H7 (cell line): ENCODE data around the gene FHIT. TPM values are rescaled to one million over a fixed set of nuclear protein-coding genes. Genes with fewer than 3 reads are reported as not detected.
A peak's percentile ranks its signal among the peaks of the same experiment; 100 is the strongest.

Source experiments
- DNase-seq: peaks from one replicate; pipeline ENCODE4 v3.0.0; 2012
- H3K27me3 ChIP-seq: 2 replicates; pipeline ENCODE4 v1.6.0; 2011; ENCODE audit warnings: mild to moderate bottlenecking, low read length; ENCODE audit not compliant: control insufficient read depth, insufficient read depth
- H3K36me3 ChIP-seq: replicated peaks from 2 replicates; pipeline ENCODE4 v1.5.1; 2011; ENCODE audit warnings: low read length; ENCODE audit not compliant: control insufficient read depth, insufficient read depth
- H3K4me3 ChIP-seq: 2 replicates; pipeline ENCODE4 v1.5.1; 2011; ENCODE audit warnings: low read depth, mild to moderate bottlenecking, control low read depth, low read length, moderate library complexity; ENCODE audit not compliant: insufficient read depth
- total RNA-seq: library from RNA; depleted of rRNA; stranded (reverse); fragments of >200 nt; shearing (Covaris generic); gene quantifications from 2 replicates; pipeline ENCODE4 v1.2.3, GENCODE V29; 2014

FHIT gene
- total RNA-seq, 1 experiment from 2014 or later = 2.1 TPM

DNA sequence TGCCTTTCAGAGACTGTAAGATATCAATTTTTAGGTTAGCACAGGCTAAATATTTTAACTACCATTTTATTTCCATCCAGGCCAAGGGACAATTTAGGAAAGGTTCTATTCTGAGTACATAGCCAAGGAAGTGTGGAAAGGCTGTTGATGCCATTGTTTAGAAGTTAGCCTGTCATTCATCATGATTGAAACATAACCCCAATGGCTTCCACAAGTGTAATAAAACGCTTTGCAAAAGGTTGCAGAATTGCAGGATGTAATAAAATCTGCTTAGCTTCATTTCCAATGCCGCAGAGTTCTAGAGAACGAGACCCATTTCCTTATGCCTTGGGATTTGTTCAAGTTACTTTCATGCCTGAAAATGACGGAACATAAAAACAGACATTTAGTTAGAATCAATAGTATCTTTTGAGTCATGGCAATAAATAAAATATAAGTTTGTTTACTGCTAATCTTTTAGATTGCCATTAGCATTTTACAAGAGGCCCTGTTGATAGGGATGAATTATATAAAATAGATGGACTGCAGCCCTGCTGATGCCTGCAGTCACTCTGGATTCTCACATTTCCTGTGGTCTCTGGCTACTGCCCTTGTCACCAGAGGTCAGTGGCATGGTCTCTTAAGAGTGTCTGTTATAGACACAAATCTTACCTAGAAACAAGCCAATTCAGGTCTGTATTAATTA lies 1523.2 kb downstream of the FHIT start:
- H3K4me3 ChIP-seq = no peak overlapping the region
- no peaks in the 10 kb centered on the region for H3K36me3 ChIP-seq
- DNase-seq = no peak
- no peaks in the 10 kb centered on the region for H3K27me3 ChIP-seq

DNA sequence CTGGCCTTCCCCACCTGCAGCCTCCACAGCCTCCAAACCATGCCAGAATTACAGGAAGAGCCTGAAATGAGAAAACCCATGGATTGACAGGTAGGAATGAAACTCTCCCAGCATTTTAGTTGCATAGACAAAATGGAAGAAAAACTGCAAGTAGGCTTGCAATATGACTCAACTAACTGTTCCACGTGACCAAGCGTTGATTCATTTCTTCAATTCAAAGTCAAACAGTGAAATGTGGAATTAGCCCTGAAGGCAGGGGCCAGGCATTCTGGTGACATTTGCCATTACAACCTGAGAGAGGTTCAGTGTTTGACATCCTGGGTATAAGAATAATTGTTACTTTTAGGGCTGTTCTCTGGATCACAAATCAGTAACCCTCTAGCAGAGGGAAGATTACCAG lies 1525.0 kb downstream of the FHIT start:
- H3K36me3 ChIP-seq = no peaks in the 10 kb centered on the region
- H3K27me3 ChIP-seq = no peaks in the 10 kb centered on the region
- no peak for DNase-seq
- no peak overlapping the region for H3K4me3 ChIP-seq

DNA sequence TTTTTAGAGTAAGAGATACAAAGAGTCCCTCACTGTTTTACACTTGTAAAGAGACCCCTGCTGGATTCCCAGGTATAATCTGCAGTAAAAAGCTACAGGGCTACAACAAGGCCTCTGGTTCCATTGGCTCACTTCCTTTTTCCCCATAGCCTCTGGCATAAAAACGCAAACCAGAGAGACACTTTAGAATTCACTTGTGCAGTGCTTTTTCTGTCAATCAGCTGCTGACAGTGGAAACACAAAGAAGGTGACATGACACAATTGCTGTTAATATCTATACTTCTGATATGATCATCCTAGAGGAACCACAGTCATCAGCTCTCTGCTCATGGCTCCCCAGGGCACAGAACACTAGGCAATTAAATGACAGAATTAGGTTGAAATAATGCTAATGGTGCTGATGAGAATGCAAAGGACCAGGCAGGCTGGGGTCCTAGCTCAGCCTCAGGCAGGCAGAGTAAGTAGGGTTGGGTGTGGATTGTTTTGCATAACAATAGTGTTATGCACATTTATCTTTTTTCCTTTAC lies 1533.5 kb downstream of the FHIT start:
- no peaks in the 10 kb centered on the region for H3K27me3 ChIP-seq
- peak; percentile 29 for DNase-seq
- no peak overlapping the region for H3K4me3 ChIP-seq
- H3K36me3 ChIP-seq = no peaks in the 10 kb centered on the region

DNA sequence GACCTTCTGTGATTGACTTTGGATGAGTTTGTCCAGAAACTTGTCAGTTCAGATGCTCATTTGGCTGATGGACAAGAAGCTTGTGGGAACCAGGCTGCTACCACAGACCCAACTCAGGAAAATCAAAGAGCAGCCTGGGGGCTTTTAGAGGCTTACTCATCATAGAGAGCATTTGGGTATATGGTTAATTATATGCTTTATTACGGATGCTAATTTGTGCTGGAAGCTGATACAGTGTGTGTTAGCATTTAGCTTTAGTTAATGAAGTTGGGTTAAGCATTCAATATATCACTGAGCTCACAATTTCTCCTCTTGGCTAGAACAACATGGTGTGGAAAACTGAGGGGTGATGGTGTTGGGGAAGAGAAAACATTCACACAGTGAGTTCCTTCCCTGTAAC lies 1537.2 kb downstream of the FHIT start:
- DNase-seq = no peak
- Histone ChIP-seq H3K27me3 (no peaks in the 10 kb centered on the region), H3K4me3 (no peak overlapping the region), H3K36me3 (no peaks in the 10 kb centered on the region)

DNA sequence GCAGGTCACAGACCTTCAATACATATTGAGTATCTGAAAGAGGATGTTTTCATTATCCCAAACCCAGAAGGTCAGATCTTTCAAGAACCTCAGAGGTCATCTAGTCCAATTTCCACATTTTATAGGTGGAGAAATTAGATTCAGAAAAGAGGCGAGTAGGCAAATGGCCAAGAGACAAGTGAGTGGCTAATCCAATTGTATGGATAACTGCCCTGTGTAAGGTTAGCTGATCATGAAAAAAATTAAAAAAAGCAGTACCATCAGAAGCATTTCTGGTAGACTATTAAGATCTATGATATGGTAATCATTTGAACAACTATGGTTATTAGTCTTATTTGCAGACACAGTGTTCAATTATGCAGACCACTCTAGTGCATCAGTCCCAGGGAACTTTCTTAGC lies 1540.7 kb downstream of the FHIT start:
- Histone ChIP-seq H3K4me3 (no peak overlapping the region), H3K36me3 (no peaks in the 10 kb centered on the region), H3K27me3 (no peaks in the 10 kb centered on the region)
- DNase-seq = no peak

DNA sequence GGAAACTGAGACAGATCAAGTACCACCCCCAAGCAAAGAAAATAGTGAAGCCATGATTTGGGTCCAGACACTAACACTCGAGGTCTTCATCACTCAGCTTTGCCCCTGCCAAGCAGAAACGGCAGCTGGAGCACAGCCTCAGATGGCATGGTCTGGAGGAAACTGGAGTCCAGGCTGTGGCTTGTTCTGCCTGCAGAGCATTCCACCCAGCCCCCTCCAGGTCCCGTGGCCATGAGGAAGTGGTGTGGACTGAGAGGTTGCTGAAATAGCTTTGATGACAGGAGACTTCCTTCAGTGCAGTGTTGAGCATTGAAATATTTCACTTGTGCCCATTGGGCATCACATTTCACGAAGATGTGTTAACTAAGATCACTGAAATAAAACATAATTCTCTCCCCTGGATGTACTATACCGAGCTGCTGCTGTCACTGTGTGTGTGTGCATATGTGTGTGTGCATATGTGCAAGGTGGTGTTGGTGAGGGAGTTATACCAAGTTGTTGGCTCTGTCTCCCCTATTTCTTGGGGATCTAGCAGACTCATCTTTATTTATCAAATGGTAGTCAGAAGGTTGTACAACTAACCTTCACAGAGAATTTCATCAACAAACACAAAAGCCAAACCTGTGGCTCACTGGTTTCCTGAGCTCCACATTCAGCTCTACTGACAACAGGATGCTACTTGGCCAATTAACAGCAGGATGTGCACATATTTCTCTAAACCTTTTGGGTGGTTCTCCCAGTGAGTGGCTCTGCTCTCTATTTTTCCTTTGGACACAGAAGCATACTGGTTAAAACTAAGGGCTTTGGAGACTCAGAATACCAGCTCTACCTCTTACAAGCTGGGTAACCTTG lies 1541.3 kb downstream of the FHIT start:
- Histone ChIP-seq H3K27me3 (no peaks in the 10 kb centered on the region), H3K36me3 (no peaks in the 10 kb centered on the region), H3K4me3 (no peak overlapping the region)
- no peak for DNase-seq

DNA sequence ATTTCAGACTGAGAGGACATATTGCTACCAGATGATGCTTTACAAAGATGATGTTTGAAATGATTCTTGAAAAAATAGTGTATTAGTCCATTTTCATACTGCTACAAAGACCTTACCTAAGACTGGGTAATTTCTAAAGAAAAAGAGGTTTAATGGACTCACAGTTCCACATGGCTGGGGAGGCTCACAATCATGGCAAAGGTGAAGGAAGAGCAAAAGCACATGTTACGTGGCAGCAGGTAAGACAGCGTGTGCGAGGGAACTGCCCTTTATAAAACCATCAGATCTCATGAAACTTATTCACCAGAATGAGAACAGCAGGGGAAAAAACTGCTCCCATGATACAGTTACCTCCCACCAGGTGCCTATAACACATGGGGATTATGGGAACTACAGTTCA lies 1543.0 kb downstream of the FHIT start:
- Histone ChIP-seq H3K36me3 (no peaks in the 10 kb centered on the region), H3K4me3 (no peak overlapping the region), H3K27me3 (no peaks in the 10 kb centered on the region)
- DNase-seq = no peak

DNA sequence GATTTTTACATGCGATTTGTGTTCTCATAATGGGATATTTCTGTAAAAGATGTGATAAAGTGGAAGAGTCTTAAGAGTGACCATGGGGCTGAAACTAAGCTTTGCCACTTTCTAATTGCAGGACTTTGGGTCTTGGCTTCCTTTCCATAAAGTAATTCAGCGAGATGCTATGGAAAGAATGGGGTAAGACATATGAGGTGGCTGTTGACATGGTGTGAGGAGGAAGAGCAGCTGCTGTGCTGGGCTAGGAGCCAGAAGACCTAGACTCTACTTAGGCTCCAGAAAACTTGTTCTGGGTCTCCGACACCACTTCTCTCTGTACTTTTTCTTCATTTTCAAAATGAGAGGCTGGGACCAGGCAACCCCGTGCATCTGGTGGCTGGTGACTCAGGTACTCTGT lies 1547.0 kb downstream of the FHIT start:
- H3K4me3 ChIP-seq = no peak overlapping the region
- H3K36me3 ChIP-seq = no peaks in the 10 kb centered on the region
- H3K27me3 ChIP-seq = no peaks in the 10 kb centered on the region
- no peak for DNase-seq

DNA sequence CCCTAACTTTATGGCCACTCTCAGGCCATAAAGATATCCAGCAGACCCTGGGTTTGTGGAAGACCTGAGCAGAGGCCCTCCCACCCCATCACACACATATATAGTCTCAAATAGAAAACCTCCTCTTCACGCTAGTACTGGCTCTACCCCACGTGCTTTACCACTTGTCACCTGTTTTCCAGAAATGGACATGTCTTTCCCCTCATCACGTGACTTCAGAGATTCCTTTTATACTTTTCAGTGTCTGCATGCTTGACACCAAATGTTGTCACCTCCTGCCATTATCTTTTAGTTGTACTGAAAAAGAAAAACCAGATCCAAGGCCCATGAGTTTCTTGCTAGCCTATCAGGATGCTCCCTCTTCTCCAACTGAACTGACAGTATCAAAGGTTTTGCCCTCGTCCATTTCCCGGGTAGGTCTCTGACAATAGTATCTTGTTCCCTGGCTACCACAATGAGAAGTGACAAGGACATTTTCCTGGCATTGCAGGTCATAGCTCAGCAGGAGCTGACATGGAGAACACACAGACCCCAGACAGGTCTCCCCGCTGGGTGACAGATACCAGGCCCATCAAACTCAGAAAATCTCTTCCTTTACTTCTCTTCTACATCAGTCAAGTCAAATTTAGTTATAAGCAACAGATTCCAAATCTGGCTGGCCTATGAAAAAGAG lies 1551.5 kb downstream of the FHIT start:
- Histone ChIP-seq H3K36me3 (no peaks in the 10 kb centered on the region), H3K27me3 (no peaks in the 10 kb centered on the region), H3K4me3 (no peak overlapping the region)
- DNase-seq = no peak
